T-cell (primary cell): ENCODE measurements around the gene CHRM3. TPM values are rescaled to one million over a fixed set of nuclear protein-coding genes. Genes with fewer than 3 reads are reported as not detected.

ENCODE experiments used
- ATAC-seq, 4 experiments: fragments of 200-7000 bp in 3 of 4; fragments of 150-1000 bp in 1 of 4; cut with Tn5 transposase; replicated peaks in 1 of 4; 1 replicate in 3 of 4; 2 replicates in 1 of 4; pipeline ENCODE4 v1.10.0; 2021; ENCODE audit warnings: moderate library complexity in 3 of 4, mild to moderate bottlenecking in 2 of 4, moderate number of reproducible peaks in 1 of 4
- CTCF ChIA-PET, 2 donors: fragments of 300-600 bp; sonication (Branson Sonifier 250); formaldehyde crosslinking; loops; one replicate each; lab custom pipeline; 2022; ENCODE audit warnings: antibody characterized with exemption in 2 of 2; lab: Charles Lee
- POLR2A ChIA-PET, 2 donors: fragments of 300-600 bp; sonication (Branson Sonifier 250); formaldehyde crosslinking; loops; one replicate each; lab custom pipeline; 2022; ENCODE audit warnings: antibody characterized with exemption in 2 of 2; lab: Charles Lee
- DNase-seq, 35 experiments: peaks; one replicate each; pipeline versions ENCODE4 v3.0.0 to v3.0.0-alpha.2; 2013 to 2023
- H3K27ac ChIP-seq: one replicate; pipeline ENCODE4 v1.5.1; 2013; ENCODE audit warnings: low read length
- H3K27me3 ChIP-seq, 2 experiments: replicated peaks in 1 of 2; 1 replicate in 1 of 2; 2 replicates in 1 of 2; pipeline versions ENCODE4 v1.6.1 to v1.7.0; 2013; ENCODE audit warnings: low read length in 1 of 2, mixed read lengths in 1 of 2; ENCODE audit not compliant: control insufficient read depth in 2 of 2, insufficient read depth in 2 of 2; ENCODE audit errors: extremely low read depth in 1 of 2
- H3K36me3 ChIP-seq, 2 donors: 1 replicate in 1 of 2; 2 replicates in 1 of 2; pipeline versions ENCODE4 v1.6.1 to v1.7.0; 2013; ENCODE audit warnings: low read length in 1 of 2; ENCODE audit not compliant: control insufficient read depth in 2 of 2, insufficient read depth in 1 of 2; ENCODE audit errors: extremely low read depth in 1 of 2
- H3K4me1 ChIP-seq, 2 experiments: 1 replicate in 1 of 2; 2 replicates in 1 of 2; pipeline versions ENCODE4 v1.6.1 to v1.7.0; 2013; ENCODE audit warnings: low read length in 2 of 2, mixed read lengths in 1 of 2; ENCODE audit not compliant: insufficient read depth in 2 of 2, control insufficient read depth in 1 of 2; ENCODE audit errors: extremely low read depth in 1 of 2
- H3K4me3 ChIP-seq, 2 donors: 1 replicate in 1 of 2; 2 replicates in 1 of 2; pipeline versions ENCODE4 v1.5.1 to v1.7.0; 2013; ENCODE audit warnings: mild to moderate bottlenecking in 2 of 2, low read length in 1 of 2, moderate library complexity in 1 of 2; ENCODE audit not compliant: control insufficient read depth in 1 of 2; ENCODE audit errors: extremely low read depth in 1 of 2
- H3K9me3 ChIP-seq: 2 replicates; pipeline ENCODE4 v1.7.0; 2013
- H3K27ac Mint-ChIP-seq, 2 donors: one replicate each; pipeline ENCODE4 v1.8.0; 2020 to 2021; ENCODE audit warnings: mild to moderate bottlenecking in 2 of 2, mixed read lengths in 2 of 2
- H3K27me3 Mint-ChIP-seq, 2 donors: one replicate each; pipeline ENCODE4 v1.8.0; 2021 to 2022; ENCODE audit warnings: mixed read lengths in 2 of 2
- H3K36me3 Mint-ChIP-seq: one replicate; pipeline ENCODE4 v1.8.0; 2021; ENCODE audit warnings: mixed read lengths
- H3K4me1 Mint-ChIP-seq, 3 donors: one replicate each; pipeline ENCODE4 v1.8.0; 2020 to 2022; ENCODE audit warnings: mixed read lengths in 3 of 3, mild to moderate bottlenecking in 1 of 3
- H3K4me3 Mint-ChIP-seq, 3 donors: one replicate each; pipeline ENCODE4 v1.8.0; 2020 to 2022; ENCODE audit warnings: mild to moderate bottlenecking in 3 of 3, mixed read lengths in 3 of 3, moderate library complexity in 3 of 3
- H3K9me3 Mint-ChIP-seq, 3 donors: one replicate each; pipeline ENCODE4 v1.8.0; 2020 to 2022; ENCODE audit warnings: mixed read lengths in 3 of 3
- whole genome bisulfite sequencing: methylation state at CpG from one replicate; pipeline ENCODE4 v1.1.5; 2013; ENCODE audit warnings: missing lambda C conversion rate; ENCODE audit not compliant: insufficient coverage; 5-methylcytosine and 5-hydroxymethylcytosine counted together
- total RNA-seq, 35 experiments: library from RNA in 6 of 35; stranded (reverse) in 6 of 35; fragments of 120-200 nt in 1 of 35; gene quantifications; one replicate each; pipeline versions ENCODE4 v1.2.1 to v1.2.4 and lab custom pipeline; 2013 to 2026

CHRM3 gene
- total RNA-seq, 5 donors from 2014 or later (not counting 1 experiment from before 2014, with no cell fraction given): 0.03 to 1.3 (median 0.23) TPM

- no peak for ATAC-seq
- no peaks in the 10 kb centered on the region for H3K4me1 Mint-ChIP-seq
- no peak overlapping the region for H3K4me3 Mint-ChIP-seq
- 80% methylated on average over 1 of the region's 1 CpG for WGBS
- H3K36me3 ChIP-seq: no peaks in the 10 kb centered on the region
- ChIA-PET POLR2A (no interaction called here), CTCF (no interaction called here)
- H3K36me3 Mint-ChIP-seq: no peaks in the 10 kb centered on the region
- H3K9me3 ChIP-seq: no peaks in the 10 kb centered on the region
- no peaks in the 10 kb centered on the region for H3K9me3 Mint-ChIP-seq
- no peaks in the 10 kb centered on the region for H3K27me3 ChIP-seq
- H3K4me3 ChIP-seq: no peak overlapping the region
- H3K27ac Mint-ChIP-seq: no peak overlapping the region
- DNase-seq: no peak
- H3K27me3 Mint-ChIP-seq: no peaks in the 10 kb centered on the region
- no peak overlapping the region for H3K27ac ChIP-seq
- no peaks in the 10 kb centered on the region for H3K4me1 ChIP-seq
Measured at GRCh38 chr1:239418681-239419080, 32.3 kb downstream of the CHRM3 start.

- no peak for DNase-seq
- ChIA-PET CTCF (interaction anchor here in 1 of 2 donors (0.6 kb wide), 1 partner anchor 183 kb away, joined by 3 read pairs; no protein-coding TSS in a partner anchor), POLR2A (no interaction called here)
- H3K9me3 Mint-ChIP-seq: peaks cover 0 to under 1% (median 0%) of the 10 kb centered on the region in 3 donors
- Histone ChIP-seq H3K4me1 (no peaks in the 10 kb centered on the region), H3K27ac (no peak overlapping the region), H3K4me3 (no peak overlapping the region), H3K9me3 (no peaks in the 10 kb centered on the region), H3K27me3 (no peaks in the 10 kb centered on the region), H3K36me3 (no peaks in the 10 kb centered on the region)
- no CpG with 5 or more reads among the region's 2 CpGs for WGBS
- no peak for ATAC-seq
- H3K36me3 Mint-ChIP-seq: no peaks in the 10 kb centered on the region
- H3K27me3 Mint-ChIP-seq: no peaks in the 10 kb centered on the region
- H3K4me1 Mint-ChIP-seq: no peaks in the 10 kb centered on the region
- no peak overlapping the region for H3K4me3 Mint-ChIP-seq
- H3K27ac Mint-ChIP-seq: no peak overlapping the region
Measured at GRCh38 chr1:239421811-239422210, 35.4 kb downstream of the CHRM3 start.

- no peak overlapping the region for H3K4me3 Mint-ChIP-seq
- H3K36me3 Mint-ChIP-seq: no peaks in the 10 kb centered on the region
- Histone ChIP-seq H3K4me1 (no peaks in the 10 kb centered on the region), H3K27ac (no peak overlapping the region), H3K4me3 (no peak overlapping the region), H3K36me3 (no peaks in the 10 kb centered on the region), H3K27me3 (no peaks in the 10 kb centered on the region), H3K9me3 (no peaks in the 10 kb centered on the region)
- ATAC-seq (no peak), DNase-seq (no peak)
- ChIA-PET POLR2A (no interaction called here), CTCF (no interaction called here)
- no peak overlapping the region for H3K27ac Mint-ChIP-seq
- no CpG with 5 or more reads among the region's 3 CpGs for WGBS
- no peaks in the 10 kb centered on the region for H3K4me1 Mint-ChIP-seq
- peaks cover 0 to 5% of the 10 kb centered on the region in 2 donors for H3K27me3 Mint-ChIP-seq
- H3K9me3 Mint-ChIP-seq: peaks cover 0 to 4% (median 0%) of the 10 kb centered on the region in 3 donors
Measured at GRCh38 chr1:239422818-239423217, 36.5 kb downstream of the CHRM3 start.

- Mint-ChIP-seq H3K4me3 (no peak overlapping the region), H3K27ac (no peak overlapping the region), H3K4me1 (no peaks in the 10 kb centered on the region), H3K9me3 (peaks cover 0 to 4% (median 0%) of the 10 kb centered on the region in 3 donors), H3K36me3 (no peaks in the 10 kb centered on the region), H3K27me3 (peaks cover 1 to 9% of the 10 kb centered on the region in 2 donors)
- H3K27ac ChIP-seq: no peak overlapping the region
- no peaks in the 10 kb centered on the region for H3K4me1 ChIP-seq
- ChIA-PET CTCF (no interaction called here), POLR2A (no interaction called here)
- H3K9me3 ChIP-seq: no peaks in the 10 kb centered on the region
- H3K36me3 ChIP-seq: no peaks in the 10 kb centered on the region
- 68% methylated on average over 2 of the region's 4 CpGs for WGBS
- DNase-seq: no peak
- no peaks in the 10 kb centered on the region for H3K27me3 ChIP-seq
- no peak for ATAC-seq
- no peak overlapping the region for H3K4me3 ChIP-seq
Measured at GRCh38 chr1:239426821-239427475, 40.6 kb downstream of the CHRM3 start.

GRCh38 chr1:239427712-239428111 is 41.3 kb downstream of the CHRM3 start:
- Histone ChIP-seq H3K4me3 (no peak overlapping the region), H3K4me1 (no peaks in the 10 kb centered on the region), H3K27ac (no peak overlapping the region), H3K36me3 (no peaks in the 10 kb centered on the region), H3K9me3 (no peaks in the 10 kb centered on the region), H3K27me3 (no peaks in the 10 kb centered on the region)
- Mint-ChIP-seq H3K4me3 (no peak overlapping the region), H3K36me3 (no peaks in the 10 kb centered on the region), H3K27ac (no peak overlapping the region), H3K27me3 (peaks cover 1 to 9% of the 10 kb centered on the region in 2 donors), H3K4me1 (no peaks in the 10 kb centered on the region), H3K9me3 (peaks cover 0 to 4% (median 0%) of the 10 kb centered on the region in 3 donors)
- ATAC-seq: no peak
- POLR2A ChIA-PET: no interaction called here
- CTCF ChIA-PET: no interaction called here
- WGBS: no CpG with 5 or more reads among the region's 3 CpGs
- DNase-seq: no peak

GRCh38 chr1:239428120-239428710 is 41.8 kb downstream of the CHRM3 start:
- Mint-ChIP-seq H3K4me1 (no peaks in the 10 kb centered on the region), H3K9me3 (peaks cover 0 to 4% (median 0%) of the 10 kb centered on the region in 3 donors), H3K27ac (no peak overlapping the region), H3K27me3 (peaks cover 1 to 9% of the 10 kb centered on the region in 2 donors), H3K4me3 (no peak overlapping the region), H3K36me3 (no peaks in the 10 kb centered on the region)
- Histone ChIP-seq H3K4me3 (no peak overlapping the region), H3K4me1 (no peaks in the 10 kb centered on the region), H3K9me3 (no peaks in the 10 kb centered on the region), H3K27me3 (no peaks in the 10 kb centered on the region), H3K27ac (no peak overlapping the region), H3K36me3 (no peaks in the 10 kb centered on the region)
- WGBS: no CpG with 5 or more reads among the region's 4 CpGs
- CTCF ChIA-PET: no interaction called here
- ATAC-seq (no peak), DNase-seq (no peak)
- POLR2A ChIA-PET: no interaction called here
